HG03139 (cell line): ENCODE data around the gene AADACL4.
"Not testable (repeated sequence)": the region's sequence is repeated elsewhere in the genome, so short reads cannot be mapped to it uniquely, and the experiment has no call there.

Experiments used
- ATAC-seq: cut with Tn5 transposase; IDR thresholded peaks from one replicate; pipeline ENCODE4 v1.9.1; 2021; ENCODE audit not compliant: unreplicated experiment

AADACL4 gene

GRCh38 chr1:12657885-12658512, 14.1 kb downstream of the AADACL4 start:
- not testable (repeated sequence) for ATAC-seq

DNA sequence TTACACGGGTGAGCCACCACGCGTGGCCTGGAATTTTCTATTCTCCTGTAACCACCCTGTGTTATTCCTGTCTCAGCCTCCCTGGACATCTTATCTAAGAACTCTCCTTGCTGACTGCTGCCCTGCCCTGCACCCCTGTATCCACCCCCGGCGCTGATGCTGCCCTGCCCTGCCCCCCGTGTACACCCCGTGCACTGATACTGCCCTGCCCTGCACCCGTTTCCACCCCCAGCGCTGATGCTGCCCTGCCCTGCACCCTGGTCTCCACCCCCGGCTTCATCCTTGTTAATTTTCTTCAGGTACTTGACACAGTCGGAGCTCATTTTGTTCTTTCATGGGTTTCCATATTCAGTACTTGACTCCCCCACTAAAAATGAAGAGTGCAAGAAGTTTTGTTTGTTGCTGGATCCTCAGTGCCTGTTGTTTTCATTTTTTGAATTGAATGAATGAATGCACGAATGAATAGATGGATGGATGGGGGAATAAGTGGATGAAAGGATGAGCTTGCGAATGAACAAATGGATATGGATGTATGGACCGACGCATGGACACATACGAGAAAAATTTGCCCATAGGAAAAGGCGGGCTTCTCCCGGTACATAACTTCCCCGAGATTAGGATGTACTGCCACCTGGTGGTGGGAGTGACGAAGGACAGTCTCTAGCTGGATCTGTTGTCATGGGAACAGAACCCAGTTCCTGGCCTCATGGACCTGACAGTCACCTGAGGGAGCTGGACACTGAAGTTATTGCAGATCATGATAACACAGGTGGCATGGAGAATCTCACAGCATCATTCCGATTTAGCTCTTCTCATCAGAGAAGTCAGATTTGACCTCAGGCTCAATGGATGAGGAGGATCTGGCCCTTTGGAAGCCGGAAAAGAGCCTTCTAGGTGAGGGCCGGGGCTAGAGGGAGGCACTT, 14.9 kb downstream of the AADACL4 start:
- ATAC-seq: no peak

GRCh38 chr1:12661606-12662219, 17.8 kb downstream of the AADACL4 start:
- no peak for ATAC-seq

DNA sequence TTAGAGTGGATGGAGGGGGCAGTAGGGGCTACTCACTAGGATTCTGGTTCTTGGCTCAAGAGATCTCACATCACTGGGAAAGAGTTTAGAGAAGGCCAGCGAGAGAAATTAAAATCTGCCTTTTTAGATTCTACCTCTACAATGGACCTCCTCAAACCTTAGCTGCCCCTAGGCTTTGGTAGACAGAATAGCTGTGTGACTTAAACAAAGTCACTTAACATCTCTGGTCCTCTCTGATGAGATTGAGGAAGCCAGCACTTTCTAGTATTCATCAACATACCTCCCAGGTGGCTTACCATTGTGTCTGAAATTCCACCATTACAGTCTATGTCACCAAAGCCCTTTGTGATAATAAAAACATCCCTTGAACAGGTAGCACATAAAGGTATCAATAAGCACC, 18.7 kb downstream of the AADACL4 start:
- ATAC-seq: no peak

GRCh38 chr1:12665511-12665910, 21.6 kb downstream of the AADACL4 start:
- no peak for ATAC-seq

DNA sequence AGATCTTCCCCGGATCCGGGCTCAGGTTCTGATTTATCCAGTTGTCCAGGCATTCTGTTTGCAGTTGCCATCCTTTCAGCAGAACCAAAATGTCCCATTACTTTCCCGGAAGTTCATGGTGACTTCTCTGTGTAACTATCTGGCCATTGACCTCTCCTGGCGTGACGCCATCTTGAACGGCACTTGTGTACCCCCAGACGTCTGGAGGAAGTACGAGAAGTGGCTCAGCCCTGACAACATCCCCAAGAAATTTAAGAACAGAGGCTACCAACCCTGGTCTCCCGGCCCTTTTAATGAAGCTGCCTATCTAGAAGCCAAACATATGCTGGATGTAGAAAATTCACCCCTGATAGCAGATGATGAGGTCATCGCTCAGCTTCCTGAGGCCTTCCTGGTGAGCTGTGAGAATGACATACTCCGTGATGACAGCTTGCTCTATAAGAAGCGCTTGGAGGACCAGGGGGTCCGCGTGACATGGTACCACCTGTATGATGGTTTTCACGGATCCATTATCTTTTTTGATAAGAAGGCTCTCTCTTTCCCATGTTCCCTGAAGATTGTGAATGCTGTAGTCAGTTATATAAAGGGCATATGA, 22.4 kb downstream of the AADACL4 start:
- no peak for ATAC-seq

GRCh38 chr1:12669529-12670068, 25.7 kb downstream of the AADACL4 start:
- no peak for ATAC-seq

DNA sequence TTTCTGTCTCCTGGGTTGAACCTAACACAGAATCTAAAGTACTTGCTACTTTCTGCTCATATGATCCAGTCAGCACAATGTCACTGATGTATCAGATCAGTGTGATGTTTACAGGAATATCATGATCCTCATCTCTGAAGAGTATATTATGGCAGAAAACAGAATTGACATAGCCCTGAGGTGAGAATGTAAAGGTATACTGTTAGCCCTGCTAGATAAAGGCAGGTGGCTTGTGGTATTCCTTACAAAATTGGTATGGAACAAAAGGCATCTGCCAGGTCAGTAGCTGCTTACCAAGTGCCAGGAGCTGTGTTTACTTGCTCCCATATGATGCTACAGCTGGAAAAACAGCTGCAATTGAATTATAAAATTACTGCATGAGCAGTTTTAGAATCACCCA, 30.5 kb downstream of the AADACL4 start:
- ATAC-seq: no peak

GRCh38 chr1:12676122-12676521, 32.2 kb downstream of the AADACL4 start:
- not testable (repeated sequence) for ATAC-seq

- ATAC-seq: no peak
Observed at GRCh38 chr1:12677565-12677964, 33.7 kb downstream of the AADACL4 start.

DNA sequence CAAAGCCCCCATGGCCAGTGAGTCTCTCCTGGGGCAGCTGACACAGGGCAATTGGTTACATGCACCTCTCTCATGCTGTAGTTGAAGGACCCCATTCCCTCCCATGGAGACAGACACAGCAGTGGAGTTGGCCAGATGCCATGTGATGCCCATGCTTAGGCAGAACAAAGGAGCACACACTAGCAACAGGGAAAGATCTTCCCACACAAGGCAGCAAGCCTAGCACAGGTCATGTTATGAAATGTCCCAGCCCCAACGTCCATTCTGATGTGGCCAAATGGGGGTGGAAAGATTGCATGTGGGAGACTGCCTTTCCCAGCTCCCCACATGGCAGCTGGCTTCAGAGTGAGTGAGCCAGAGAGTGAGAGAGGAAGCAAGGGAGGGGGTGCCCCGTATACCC, 34.5 kb downstream of the AADACL4 start:
- no peak for ATAC-seq

DNA sequence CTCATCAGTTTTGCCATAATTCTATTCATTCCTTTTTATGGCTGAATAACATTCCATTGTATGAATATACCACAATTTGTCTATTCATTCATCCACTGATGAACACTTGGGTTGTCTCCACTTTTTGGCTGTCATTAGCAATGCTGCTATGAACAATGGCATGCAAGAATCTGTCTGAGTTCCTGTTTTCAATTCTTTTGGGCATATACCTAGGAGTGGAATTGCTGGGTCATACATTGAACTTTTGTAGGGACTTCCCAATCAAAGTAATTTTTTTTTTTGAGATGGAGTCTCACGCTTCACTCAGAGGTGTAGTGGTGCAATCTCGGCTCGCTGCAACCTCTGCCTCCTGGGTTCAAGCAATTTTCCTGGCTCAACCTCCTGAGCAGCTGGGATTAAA, 34.9 kb downstream of the AADACL4 start:
- ATAC-seq: no peak

DNA sequence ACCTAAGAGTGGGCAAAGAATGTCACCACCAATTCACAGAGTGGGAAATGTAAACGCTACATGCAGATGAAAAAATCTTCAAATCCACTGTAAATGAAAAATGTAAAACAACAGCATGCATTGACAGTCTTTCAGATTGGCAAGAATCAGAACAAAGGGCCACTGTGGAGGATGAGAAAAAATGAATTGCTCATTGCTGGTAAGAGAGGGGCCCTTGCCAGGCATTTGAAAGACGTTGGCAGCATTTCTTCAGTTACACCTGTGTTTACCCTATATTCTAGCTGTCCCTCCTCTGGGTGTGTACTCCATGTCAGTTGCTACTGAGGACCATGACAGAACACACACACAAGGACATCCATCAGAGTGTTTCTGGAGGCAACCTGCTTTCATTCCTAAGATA, 46.3 kb downstream of the AADACL4 start:
- ATAC-seq: no peak

GRCh38 chr1:12692967-12693782, 49.3 kb downstream of the AADACL4 start:
- ATAC-seq: no peak

- no peak for ATAC-seq
Observed at GRCh38 chr1:12696658-12697057, 52.8 kb downstream of the AADACL4 start.

DNA sequence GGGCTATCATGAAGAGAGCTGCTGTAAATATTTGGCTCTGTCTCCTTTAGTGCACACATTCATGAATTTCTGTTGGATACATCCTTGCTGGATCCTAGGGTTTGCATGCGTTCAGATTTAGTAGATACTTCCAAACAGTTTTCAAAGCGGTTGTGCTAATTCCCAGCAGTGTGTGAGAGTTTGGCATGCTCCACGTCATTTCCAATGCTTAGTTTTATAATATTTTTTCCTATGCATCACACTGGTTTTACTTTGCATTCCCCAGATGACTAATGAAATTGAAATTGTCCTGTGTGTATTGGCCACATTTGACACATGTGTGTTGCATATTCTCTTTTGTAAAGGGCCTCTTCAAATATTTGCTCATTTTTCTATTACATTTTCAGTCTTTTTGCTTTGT, 53.5 kb downstream of the AADACL4 start:
- no peak for ATAC-seq

DNA sequence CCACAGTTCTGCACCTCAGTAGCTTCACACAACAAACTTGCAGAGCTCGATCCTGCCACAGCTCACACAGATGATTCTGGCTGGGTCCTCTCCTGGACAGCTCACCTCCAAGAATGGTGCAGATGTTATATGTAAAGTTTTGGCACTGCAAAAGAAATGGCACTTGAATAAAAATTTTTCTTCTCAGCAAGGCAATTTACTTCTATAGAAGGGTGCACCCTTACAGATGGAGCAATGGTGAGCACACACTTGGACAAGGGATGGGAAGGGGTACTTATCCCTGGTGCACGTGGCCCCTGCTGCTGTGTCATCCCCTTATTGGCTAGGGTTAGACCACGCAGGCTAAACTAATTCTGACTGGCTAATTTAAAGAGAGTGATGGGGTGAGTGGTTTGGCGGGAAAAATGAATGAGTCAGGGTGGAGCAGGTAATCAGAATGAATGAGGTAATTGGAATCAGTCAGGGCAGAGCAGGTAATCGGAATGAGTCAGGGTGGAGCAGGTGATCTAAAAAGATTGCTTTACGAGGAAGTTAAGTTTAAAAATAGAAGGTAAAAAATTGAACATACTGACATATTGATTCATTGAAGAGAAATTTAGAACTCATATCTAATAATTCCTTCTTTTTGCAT, 60.1 kb downstream of the AADACL4 start:
- ATAC-seq: no peak

DNA sequence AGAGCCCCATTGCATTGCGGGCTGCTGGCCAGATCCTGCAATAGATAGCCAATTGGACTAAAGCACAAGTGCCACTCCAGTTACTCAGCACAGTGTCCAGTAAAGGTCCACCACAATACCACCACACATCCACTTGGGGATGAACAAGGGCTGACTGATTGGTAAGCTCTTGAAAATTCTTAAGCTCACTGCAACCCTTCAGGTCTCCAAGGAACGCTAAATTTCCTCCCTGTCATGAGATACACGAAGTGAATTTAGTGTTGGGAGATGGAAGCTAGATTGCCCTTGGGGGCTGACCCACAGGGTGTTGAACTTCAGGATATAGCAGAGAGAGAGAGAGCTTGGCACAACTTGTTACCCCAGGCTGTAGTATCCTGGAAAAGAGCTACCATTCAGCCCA, 62.2 kb downstream of the AADACL4 start:
- ATAC-seq: no peak

- no peak for ATAC-seq
Observed at GRCh38 chr1:12708396-12709090, 64.7 kb downstream of the AADACL4 start.
